ENCODE measurements around the gene TMPRSS7. TPM values are rescaled to one million over a fixed set of nuclear protein-coding genes. Genes with fewer than 3 reads are reported as not detected.

TMPRSS7 gene, protein sequence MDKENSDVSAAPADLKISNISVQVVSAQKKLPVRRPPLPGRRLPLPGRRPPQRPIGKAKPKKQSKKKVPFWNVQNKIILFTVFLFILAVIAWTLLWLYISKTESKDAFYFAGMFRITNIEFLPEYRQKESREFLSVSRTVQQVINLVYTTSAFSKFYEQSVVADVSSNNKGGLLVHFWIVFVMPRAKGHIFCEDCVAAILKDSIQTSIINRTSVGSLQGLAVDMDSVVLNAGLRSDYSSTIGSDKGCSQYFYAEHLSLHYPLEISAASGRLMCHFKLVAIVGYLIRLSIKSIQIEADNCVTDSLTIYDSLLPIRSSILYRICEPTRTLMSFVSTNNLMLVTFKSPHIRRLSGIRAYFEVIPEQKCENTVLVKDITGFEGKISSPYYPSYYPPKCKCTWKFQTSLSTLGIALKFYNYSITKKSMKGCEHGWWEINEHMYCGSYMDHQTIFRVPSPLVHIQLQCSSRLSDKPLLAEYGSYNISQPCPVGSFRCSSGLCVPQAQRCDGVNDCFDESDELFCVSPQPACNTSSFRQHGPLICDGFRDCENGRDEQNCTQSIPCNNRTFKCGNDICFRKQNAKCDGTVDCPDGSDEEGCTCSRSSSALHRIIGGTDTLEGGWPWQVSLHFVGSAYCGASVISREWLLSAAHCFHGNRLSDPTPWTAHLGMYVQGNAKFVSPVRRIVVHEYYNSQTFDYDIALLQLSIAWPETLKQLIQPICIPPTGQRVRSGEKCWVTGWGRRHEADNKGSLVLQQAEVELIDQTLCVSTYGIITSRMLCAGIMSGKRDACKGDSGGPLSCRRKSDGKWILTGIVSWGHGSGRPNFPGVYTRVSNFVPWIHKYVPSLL
- not detected in 2 replicates for polyA plus RNA-seq (2011; rRNA removed)
- polyA minus RNA-seq (2011; rRNA and poly(A)+ RNA removed) = not detected in 2 replicates

DNA sequence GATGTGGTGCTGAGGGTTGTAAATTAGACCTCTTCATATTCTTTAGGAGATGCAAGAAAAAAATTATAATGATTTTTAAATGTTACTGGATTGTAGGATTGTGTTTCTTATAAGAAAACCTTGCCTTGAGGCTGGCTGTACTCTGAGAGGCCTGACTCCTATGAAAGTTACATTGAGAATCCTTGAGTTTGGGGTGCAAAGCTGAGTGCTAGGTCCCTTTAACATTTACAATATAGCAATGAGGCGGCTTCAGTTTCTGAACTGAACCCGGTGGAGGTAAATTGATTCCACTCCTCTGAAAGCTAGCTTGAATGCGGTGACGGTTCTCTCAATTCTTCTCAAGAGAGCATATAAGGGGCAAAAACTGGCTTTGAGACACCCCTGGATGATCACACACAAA, at the start of gene TMPRSS7:
Gene TMPRSS7, plus strand, starts transcription at position 301 of the 400 bp plus-strand sequence. CDS start 110 bp downstream, outside the sequence.
- no peak within 1 kb of the TSS for H3K4me3 ChIP-seq (ENCODE audit: low read depth, low read length)
- H3K27ac ChIP-seq (ENCODE audit: low read depth, low read length) = no peak within 1 kb of the TSS
- no peaks in the 10 kb centered on the region for H3K9me3 ChIP-seq (ENCODE audit: control insufficient read depth, insufficient read depth, low read length)
- POLR2A ChIA-PET = no interaction called here
- CTCF ChIA-PET = interaction anchor here (1.2 to 3.5 kb wide), 3 partner anchors 10 to 174 kb away, joined by 3 to 48 read pairs (median 17); no protein-coding TSS in a partner anchor
- H3K27me3 ChIP-seq (ENCODE audit: control insufficient read depth, insufficient read depth, low read length) = no peaks in the 10 kb centered on the region
- TF ChIP-seq, protein P1, sequence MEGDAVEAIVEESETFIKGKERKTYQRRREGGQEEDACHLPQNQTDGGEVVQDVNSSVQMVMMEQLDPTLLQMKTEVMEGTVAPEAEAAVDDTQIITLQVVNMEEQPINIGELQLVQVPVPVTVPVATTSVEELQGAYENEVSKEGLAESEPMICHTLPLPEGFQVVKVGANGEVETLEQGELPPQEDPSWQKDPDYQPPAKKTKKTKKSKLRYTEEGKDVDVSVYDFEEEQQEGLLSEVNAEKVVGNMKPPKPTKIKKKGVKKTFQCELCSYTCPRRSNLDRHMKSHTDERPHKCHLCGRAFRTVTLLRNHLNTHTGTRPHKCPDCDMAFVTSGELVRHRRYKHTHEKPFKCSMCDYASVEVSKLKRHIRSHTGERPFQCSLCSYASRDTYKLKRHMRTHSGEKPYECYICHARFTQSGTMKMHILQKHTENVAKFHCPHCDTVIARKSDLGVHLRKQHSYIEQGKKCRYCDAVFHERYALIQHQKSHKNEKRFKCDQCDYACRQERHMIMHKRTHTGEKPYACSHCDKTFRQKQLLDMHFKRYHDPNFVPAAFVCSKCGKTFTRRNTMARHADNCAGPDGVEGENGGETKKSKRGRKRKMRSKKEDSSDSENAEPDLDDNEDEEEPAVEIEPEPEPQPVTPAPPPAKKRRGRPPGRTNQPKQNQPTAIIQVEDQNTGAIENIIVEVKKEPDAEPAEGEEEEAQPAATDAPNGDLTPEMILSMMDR (IDR thresholded peaks at IDR 0.05; ENCODE audit: low read depth, low read length) = no peak
- DNase-seq (ENCODE audit: low read depth, low spot score) = no peak

DNA sequence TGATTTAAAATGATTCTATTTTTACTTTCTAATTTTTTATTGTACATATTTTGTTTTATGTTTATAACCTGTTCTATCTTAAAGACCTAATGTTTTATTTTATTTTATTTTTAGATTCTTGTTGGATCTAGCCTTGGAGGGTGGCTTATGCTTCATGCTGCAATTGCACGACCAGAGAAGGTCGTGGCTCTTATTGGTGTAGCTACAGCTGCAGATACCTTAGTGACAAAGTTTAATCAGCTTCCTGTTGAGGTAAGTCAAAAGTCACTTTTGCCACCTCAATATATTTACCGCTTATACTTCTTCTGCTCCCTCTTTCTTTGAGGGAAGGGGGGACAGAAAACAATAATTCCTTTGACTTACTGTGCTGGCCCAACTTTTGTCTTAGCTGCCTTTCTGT, 47.7 kb upstream of the TMPRSS7 start:
- ChIA-PET POLR2A (no interaction called here), CTCF (interaction anchor here (0.8 to 9.1 kb wide), 4 partner anchors 19 to 278 kb away, joined by 3 to 169 read pairs (median 6); no protein-coding TSS in a partner anchor)
- H3K27ac ChIP-seq (ENCODE audit: low read depth, low read length) = no peak overlapping the region
- no peaks in the 10 kb centered on the region for H3K9me3 ChIP-seq (ENCODE audit: control insufficient read depth, insufficient read depth, low read length)
- TF ChIP-seq, protein P1 (IDR thresholded peaks at IDR 0.05; ENCODE audit: low read depth, low read length) = no peak
- H3K27me3 ChIP-seq (ENCODE audit: control insufficient read depth, insufficient read depth, low read length) = no peaks in the 10 kb centered on the region
- H3K4me3 ChIP-seq (ENCODE audit: low read depth, low read length) = no peak overlapping the region
- no peak for DNase-seq (ENCODE audit: low read depth, low spot score)

DNA sequence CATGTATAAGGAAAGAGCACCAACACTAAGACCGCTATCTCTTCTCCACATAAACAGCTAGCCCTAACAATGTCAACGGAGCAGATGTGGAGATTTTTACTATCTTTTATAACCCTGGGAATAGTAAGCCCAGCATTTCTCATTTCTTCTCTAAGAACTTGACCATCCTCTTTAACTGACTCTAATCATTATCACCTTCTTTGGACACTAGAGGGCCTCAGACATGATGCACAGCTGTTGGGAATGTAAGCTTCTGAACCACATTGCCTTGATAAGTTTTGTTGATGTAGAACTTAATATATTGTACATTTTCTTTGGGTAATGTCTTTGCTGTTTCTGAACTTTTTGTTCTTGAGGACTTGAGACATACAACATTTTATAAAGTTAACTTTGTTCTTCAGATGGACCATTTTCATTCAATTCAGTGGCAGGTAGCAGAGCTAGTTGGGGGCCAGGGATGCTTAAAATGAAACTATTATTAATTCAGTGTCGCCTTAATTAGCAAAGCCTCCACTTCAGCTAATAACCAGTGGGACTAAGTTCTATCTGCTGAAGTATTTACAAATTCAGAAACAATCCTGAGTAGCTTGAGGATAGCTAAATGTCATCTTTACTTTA, 45.4 kb upstream of the TMPRSS7 start:
- ChIA-PET CTCF (interaction anchor here (0.6 to 9.1 kb wide), 35 partner anchors 9 to 383 kb away, joined by 3 to 169 read pairs (median 4); partner anchors contain the start of genes ABHD10, PHLDB2 and TAGLN3), POLR2A (interaction anchor here (1.0 kb wide), 1 partner anchor 10 kb away, joined by 4 read pairs; the partner anchor contains the start of gene ABHD10)
- Histone ChIP-seq H3K9me3 (ENCODE audit: control insufficient read depth, insufficient read depth, low read length) (no peaks in the 10 kb centered on the region), H3K27me3 (ENCODE audit: control insufficient read depth, insufficient read depth, low read length) (no peaks in the 10 kb centered on the region), H3K4me3 (ENCODE audit: low read depth, low read length) (no peak overlapping the region), H3K27ac (ENCODE audit: low read depth, low read length) (no peak overlapping the region)
- TF ChIP-seq, protein P1 (IDR thresholded peaks at IDR 0.05; ENCODE audit: low read depth, low read length) = peak; percentile 83
- peak; percentile 32 for DNase-seq (ENCODE audit: low read depth, low spot score)

DNA sequence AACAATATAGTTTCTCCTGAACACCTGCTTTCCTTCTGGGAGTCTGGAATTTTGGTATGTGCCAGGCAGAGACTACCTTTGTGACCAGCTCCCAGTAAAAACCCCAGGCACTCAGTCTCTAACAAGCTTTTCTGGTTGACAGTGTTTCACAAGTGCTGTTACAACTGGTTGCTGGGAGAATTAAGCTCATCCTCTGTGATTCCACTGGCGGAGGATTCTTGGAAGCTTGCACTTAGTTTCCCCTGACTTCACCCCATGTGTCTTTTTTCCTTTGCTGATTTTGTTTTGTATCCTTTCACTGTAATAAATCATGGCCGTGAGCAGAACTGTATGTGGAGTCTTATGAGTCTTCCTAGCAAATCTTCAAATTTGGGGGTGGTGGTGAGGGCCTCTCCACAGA, 41.5 kb upstream of the TMPRSS7 start:
- Histone ChIP-seq H3K9me3 (ENCODE audit: control insufficient read depth, insufficient read depth, low read length) (no peaks in the 10 kb centered on the region), H3K4me3 (ENCODE audit: low read depth, low read length) (no peak overlapping the region), H3K27me3 (ENCODE audit: control insufficient read depth, insufficient read depth, low read length) (no peaks in the 10 kb centered on the region), H3K27ac (ENCODE audit: low read depth, low read length) (no peak overlapping the region)
- CTCF ChIA-PET = interaction anchor here (6.8 to 9.1 kb wide), 2 partner anchors 19 to 51 kb away, joined by 80 to 169 read pairs; no protein-coding TSS in a partner anchor
- no peak for DNase-seq (ENCODE audit: low read depth, low spot score)
- TF ChIP-seq, protein P1 (IDR thresholded peaks at IDR 0.05; ENCODE audit: low read depth, low read length) = no peak
- POLR2A ChIA-PET = no interaction called here

Measured in AG04450 (cell line).